Activated naive CD4-positive, alpha-beta T cell treated with anti-CD3 and anti-CD28 coated beads, Interleukin-2, amount 50 U/mL, for 24 hours (primary cell): Measurements from ENCODE around the gene RASL12.
"Not testable (repeated sequence)": the region's sequence is repeated elsewhere in the genome, so short reads cannot be mapped to it uniquely, and the experiment has no call there.

Source experiments
- H3K27ac Mint-ChIP-seq: one replicate; pipeline ENCODE4 v1.8.0; 2021; ENCODE audit warnings: mild to moderate bottlenecking, mixed read lengths
- H3K27me3 Mint-ChIP-seq: one replicate; pipeline ENCODE4 v1.8.0; 2021; ENCODE audit warnings: mixed read lengths
- H3K36me3 Mint-ChIP-seq: one replicate; pipeline ENCODE4 v1.8.0; 2021; ENCODE audit warnings: mixed read lengths
- H3K4me1 Mint-ChIP-seq: one replicate; pipeline ENCODE4 v1.8.0; 2021; ENCODE audit warnings: mixed read lengths
- H3K4me3 Mint-ChIP-seq: one replicate; pipeline ENCODE4 v1.8.0; 2021; ENCODE audit warnings: mild to moderate bottlenecking, mixed read lengths
- H3K9me3 Mint-ChIP-seq: one replicate; pipeline ENCODE4 v1.8.0; 2021; ENCODE audit warnings: mixed read lengths

The RASL12 gene, protein sequence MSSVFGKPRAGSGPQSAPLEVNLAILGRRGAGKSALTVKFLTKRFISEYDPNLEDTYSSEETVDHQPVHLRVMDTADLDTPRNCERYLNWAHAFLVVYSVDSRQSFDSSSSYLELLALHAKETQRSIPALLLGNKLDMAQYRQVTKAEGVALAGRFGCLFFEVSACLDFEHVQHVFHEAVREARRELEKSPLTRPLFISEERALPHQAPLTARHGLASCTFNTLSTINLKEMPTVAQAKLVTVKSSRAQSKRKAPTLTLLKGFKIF

GRCh38 chr15:65067645-65068402, at the start of gene RASL12:
Gene RASL12, minus strand, starts transcription at chr15:65067991. Its CDS starts 156 bp downstream, at chr15:65067835.
- H3K4me3 Mint-ChIP-seq: peak within 1 kb of the TSS; percentile 5
- peaks cover 11% of the 10 kb centered on the region for H3K4me1 Mint-ChIP-seq
- no peak within 1 kb of the TSS for H3K27ac Mint-ChIP-seq

GRCh38 chr15:65115542-65115941, 47.8 kb upstream of the RASL12 start:
- Mint-ChIP-seq H3K4me1 (peaks cover 6% of the 10 kb centered on the region), H3K36me3 (peaks cover 24% of the 10 kb centered on the region)

More at GRCh38 chr15:65067645-65068402, at the start of gene RASL12:
- Mint-ChIP-seq H3K9me3 (no peaks in the 10 kb centered on the region), H3K27me3 (peaks cover 18% of the 10 kb centered on the region), H3K36me3 (no peaks in the 10 kb centered on the region)

DNA sequence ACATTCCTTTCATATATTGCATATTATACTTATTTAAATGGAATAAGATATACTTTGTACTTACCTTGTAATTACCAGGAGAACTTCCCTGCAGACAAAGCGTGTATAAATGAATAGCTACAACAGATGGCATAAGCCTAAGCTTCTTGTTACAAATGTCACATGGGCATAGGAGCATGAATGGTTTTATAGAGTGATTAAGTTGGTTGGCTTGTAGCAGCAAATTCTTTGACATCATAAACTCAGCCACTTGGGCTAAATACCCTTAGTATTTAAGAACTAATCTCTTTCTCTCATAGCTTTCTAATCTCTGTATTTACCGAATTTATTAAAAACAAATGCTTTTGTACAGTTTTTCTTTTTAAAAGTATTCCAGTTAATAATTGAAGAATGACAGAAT, 47.3 kb upstream of the RASL12 start, which contains the start of gene UBAP1L:
Gene UBAP1L (minus strand): TSS at position 115 of the 400 bp plus-strand sequence. CDS start 8,985 bp downstream, outside the sequence.
- H3K27ac Mint-ChIP-seq: no peak within 1 kb of the TSS
- no peaks in the 10 kb centered on the region for H3K9me3 Mint-ChIP-seq
- H3K27me3 Mint-ChIP-seq: no peaks in the 10 kb centered on the region
- peaks cover 6% of the 10 kb centered on the region for H3K4me1 Mint-ChIP-seq
- no peak within 1 kb of the TSS for H3K4me3 Mint-ChIP-seq
- H3K36me3 Mint-ChIP-seq: peaks cover 24% of the 10 kb centered on the region

More at GRCh38 chr15:65115542-65115941, 47.8 kb upstream of the RASL12 start:
- Mint-ChIP-seq H3K4me3 (no peak overlapping the region), H3K27me3 (no peaks in the 10 kb centered on the region), H3K9me3 (no peaks in the 10 kb centered on the region), H3K27ac (no peak overlapping the region)

DNA sequence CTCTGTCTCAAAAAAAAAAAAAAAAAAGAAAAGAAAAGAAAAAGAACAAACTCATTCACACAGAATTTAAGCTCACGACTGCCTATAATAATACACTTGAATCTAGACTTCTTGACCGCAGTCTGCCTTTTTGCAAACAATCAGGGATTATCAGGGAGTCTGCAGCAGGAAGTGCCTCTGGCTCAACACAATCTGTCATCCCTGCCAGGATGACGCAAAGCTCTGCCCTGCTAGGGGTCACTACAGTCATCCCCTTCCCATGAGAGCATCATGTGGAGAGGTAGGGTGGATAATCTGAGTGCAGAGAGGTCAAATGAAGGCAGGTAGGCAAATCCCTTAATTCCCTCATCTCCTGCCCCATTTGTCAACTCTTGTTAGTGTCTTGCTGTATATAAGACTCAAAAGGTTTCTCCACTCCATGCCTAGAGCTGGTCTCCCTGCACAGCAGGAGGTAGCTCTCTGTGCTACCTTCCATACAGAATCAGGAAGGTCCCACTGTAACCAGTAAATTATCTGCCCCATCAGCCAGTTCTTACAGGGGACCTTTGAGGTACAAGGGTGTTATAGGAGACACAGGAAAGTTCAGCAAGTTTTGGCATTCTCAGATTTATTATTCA, 43.0 kb upstream of the RASL12 start:
- Mint-ChIP-seq H3K4me3 (no peak overlapping the region), H3K36me3 (peaks cover 16% of the 10 kb centered on the region), H3K4me1 (no peaks in the 10 kb centered on the region), H3K9me3 (no peaks in the 10 kb centered on the region), H3K27ac (no peak overlapping the region), H3K27me3 (no peaks in the 10 kb centered on the region)

DNA sequence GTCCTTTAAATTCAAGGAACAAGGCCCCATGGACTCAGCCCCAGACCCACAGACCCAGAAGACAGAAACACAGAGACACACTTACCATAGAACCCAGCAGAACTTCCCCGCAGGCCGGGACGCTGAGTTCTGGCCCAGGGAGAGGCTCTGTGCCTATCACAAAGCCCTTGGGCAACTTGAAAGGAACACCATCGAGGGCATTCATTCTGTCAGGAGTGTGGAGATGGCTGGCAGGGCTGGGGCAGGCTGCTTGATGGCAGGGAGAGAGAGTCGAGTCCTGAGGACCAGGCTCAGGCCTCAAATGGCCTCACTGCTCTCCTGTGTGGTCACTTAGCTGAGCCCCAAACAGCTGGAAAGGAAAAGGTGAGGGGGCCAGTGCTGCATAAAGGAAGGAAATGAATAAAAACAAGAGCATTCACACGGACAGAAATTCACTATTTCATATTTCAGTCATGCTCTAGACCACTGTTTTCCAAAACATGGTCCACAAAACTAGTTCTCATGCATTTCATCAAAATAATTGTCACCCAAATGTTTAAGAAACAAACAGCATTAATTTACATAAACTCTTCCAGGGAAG, 38.3 kb upstream of the RASL12 start:
- H3K9me3 Mint-ChIP-seq: no peaks in the 10 kb centered on the region
- H3K4me3 Mint-ChIP-seq: no peak overlapping the region
- H3K27ac Mint-ChIP-seq: no peak overlapping the region
- peaks cover 14% of the 10 kb centered on the region for H3K36me3 Mint-ChIP-seq
- H3K4me1 Mint-ChIP-seq: peaks cover 4% of the 10 kb centered on the region
- no peaks in the 10 kb centered on the region for H3K27me3 Mint-ChIP-seq

- peaks cover 14% of the 10 kb centered on the region for H3K36me3 Mint-ChIP-seq
- no peak overlapping the region for H3K27ac Mint-ChIP-seq
- H3K27me3 Mint-ChIP-seq: no peaks in the 10 kb centered on the region
- H3K9me3 Mint-ChIP-seq: no peaks in the 10 kb centered on the region
- H3K4me3 Mint-ChIP-seq: no peak overlapping the region
- H3K4me1 Mint-ChIP-seq: peaks cover 4% of the 10 kb centered on the region
These were observed 37.2 kb upstream of the RASL12 start for GRCh38 chr15:65105038-65105437.

DNA sequence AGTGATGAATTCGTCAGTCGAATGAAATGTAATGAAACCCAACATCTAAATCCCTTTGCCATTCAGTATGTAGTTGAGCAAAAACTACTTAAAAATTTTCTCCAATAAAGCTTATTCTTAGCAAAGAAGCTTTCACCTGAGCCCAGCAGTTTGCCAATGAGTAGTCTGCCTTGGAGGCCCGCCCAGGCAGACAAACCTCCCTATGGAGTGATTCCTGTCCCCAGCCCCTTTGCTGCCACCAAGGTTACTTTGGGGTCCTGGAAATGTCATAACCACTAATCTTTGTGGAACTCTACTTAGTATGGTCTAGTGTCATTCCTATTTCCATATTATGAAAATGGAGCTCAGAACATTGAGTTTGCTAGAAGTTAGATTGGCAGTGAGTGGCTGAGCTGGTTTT, 35.1 kb upstream of the RASL12 start:
- H3K36me3 Mint-ChIP-seq: peaks cover 19% of the 10 kb centered on the region

DNA sequence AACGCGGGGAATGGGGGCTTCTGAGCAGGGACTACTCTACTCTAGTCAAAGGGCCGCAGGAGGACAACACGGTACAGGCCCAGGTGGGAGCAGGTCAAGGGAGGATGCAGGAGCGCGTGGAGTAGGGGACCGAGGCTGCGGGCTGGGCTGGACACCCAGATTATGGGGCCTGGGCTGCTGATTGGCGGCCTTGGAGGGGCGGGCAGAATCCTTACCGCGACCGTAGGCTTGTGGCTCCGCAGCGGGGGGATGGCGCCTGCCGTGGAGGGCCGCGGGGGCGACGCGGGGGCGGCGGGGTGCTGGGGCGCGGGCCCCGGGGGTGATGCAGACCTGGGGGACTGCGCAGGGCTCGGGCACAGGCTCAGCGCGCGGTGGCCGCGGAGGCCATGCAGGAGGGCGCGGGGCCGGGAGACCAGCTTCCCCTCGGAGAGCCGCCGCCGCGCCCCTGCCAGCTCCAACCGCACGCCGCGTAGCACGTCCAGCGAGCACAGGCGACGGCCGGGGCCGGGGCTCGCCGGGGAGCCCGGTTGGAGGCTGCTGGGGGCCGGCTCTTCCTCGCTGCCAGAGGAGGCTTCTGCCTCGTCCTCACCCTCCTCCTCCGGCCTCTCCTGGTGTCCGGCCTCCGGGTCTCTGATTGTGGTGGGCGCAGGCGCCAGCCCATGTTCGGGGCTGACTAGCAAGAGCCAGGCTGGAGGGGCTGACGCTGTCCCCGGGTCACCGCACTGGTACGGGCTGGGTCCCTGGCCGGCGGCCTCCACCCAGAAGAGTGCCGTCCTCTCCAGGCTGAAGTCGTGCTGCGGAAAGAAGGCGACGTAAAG, 34.3 kb upstream of the RASL12 start:
- H3K27me3 Mint-ChIP-seq: no peaks in the 10 kb centered on the region
- H3K27ac Mint-ChIP-seq: no peak overlapping the region
- no peak overlapping the region for H3K4me3 Mint-ChIP-seq
- H3K9me3 Mint-ChIP-seq: no peaks in the 10 kb centered on the region
- H3K36me3 Mint-ChIP-seq: peaks cover 18% of the 10 kb centered on the region
- peaks cover 4% of the 10 kb centered on the region for H3K4me1 Mint-ChIP-seq

More for the DNA sequence above, 35.1 kb upstream of the RASL12 start:
- H3K27me3 Mint-ChIP-seq: no peaks in the 10 kb centered on the region
- H3K27ac Mint-ChIP-seq: no peak overlapping the region
- no peak overlapping the region for H3K4me3 Mint-ChIP-seq
- no peaks in the 10 kb centered on the region for H3K9me3 Mint-ChIP-seq
- peaks cover 4% of the 10 kb centered on the region for H3K4me1 Mint-ChIP-seq

DNA sequence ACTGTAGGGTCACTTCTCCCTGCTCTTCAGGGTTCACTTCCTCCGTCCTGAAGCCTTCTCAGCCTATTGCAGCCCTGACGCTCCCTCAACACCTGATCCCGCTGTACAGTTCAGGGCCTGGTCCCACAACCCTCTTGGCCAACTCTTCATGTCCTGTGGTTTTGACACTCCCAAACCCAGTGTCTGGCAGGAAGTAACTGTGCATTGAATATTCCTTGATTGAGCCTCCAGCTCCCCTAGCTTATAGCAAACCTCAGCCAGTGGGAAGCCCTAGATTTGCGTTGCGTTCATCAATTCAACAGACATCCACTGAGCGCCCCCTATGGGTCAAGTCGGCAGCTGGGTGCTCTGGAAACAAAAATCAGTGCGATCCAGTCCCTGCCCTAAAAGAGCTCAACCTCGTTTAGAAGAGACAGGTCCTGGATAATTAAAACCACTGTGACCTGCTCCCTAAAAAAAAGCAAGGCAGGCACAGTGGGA, 33.7 kb upstream of the RASL12 start:
- Mint-ChIP-seq H3K9me3 (no peaks in the 10 kb centered on the region), H3K4me1 (peaks cover 4% of the 10 kb centered on the region), H3K4me3 (no peak overlapping the region), H3K27ac (no peak overlapping the region), H3K36me3 (peaks cover 18% of the 10 kb centered on the region), H3K27me3 (no peaks in the 10 kb centered on the region)

DNA sequence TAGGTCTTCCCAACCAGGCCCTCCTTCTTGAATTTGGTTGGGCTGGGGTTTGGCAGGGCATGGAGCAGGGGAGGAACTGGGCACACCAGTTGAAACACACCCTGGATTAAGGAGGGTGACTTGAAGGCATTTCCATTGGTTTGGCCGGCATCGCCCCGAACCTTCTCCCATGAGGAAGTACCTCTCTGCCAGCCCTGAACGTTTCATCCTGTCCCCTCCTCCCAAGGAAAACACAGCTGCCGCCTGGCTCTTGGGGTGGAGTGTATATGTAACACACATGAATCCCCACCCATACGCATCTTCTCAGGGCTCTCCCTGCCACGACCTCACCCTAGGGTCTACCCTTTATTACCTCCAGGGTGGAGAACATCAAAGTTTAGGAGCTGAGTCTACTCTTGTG, 32.7 kb upstream of the RASL12 start:
- Mint-ChIP-seq H3K9me3 (no peaks in the 10 kb centered on the region), H3K4me3 (no peak overlapping the region), H3K36me3 (peaks cover 15% of the 10 kb centered on the region)

GRCh38 chr15:65099801-65100200, 32.0 kb upstream of the RASL12 start:
- H3K4me3 Mint-ChIP-seq, H3K27me3 Mint-ChIP-seq, H3K9me3 Mint-ChIP-seq, H3K27ac Mint-ChIP-seq, H3K4me1 Mint-ChIP-seq: not testable (repeated sequence)
- peaks cover 15% of the 10 kb centered on the region for H3K36me3 Mint-ChIP-seq

More for the DNA sequence above, 32.7 kb upstream of the RASL12 start:
- no peak overlapping the region for H3K27ac Mint-ChIP-seq
- no peaks in the 10 kb centered on the region for H3K27me3 Mint-ChIP-seq
- peaks cover 4% of the 10 kb centered on the region for H3K4me1 Mint-ChIP-seq

GRCh38 chr15:65099336-65099735, 31.5 kb upstream of the RASL12 start:
- H3K4me3 Mint-ChIP-seq: no peak overlapping the region
- no peaks in the 10 kb centered on the region for H3K9me3 Mint-ChIP-seq
- peaks cover 4% of the 10 kb centered on the region for H3K4me1 Mint-ChIP-seq
- H3K27me3 Mint-ChIP-seq: no peaks in the 10 kb centered on the region
- peaks cover 15% of the 10 kb centered on the region for H3K36me3 Mint-ChIP-seq
- no peak overlapping the region for H3K27ac Mint-ChIP-seq

DNA sequence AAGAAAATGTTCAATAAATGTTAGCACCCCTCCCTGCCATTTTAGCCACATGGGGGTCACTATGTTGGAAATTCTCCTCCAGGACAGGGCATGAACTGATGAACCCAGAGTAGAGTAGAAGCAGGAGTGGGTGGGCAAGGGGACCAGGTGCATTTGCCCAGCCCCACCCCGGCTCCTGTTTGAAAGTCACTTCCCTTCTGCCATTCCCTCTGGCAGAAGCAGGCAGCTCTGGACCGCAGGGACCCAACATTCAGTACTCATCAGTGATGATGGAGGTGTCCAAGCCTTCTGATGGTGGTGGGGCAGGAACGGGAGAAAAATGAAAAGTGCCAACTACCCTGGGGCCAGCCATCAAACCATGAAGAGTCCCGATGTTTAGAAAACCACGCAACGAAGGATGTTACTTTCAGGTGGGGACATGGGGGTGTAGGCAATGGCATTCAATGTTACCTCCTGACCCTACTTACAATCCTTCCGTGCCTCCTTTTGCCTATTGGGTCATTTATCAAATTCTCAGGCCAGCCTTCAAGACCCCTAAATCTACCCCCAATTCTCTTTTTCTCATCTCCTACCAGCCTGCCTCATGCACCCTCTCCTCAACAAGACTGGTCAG, 30.0 kb upstream of the RASL12 start:
- H3K27ac Mint-ChIP-seq: peak overlapping the region; percentile 56
- H3K36me3 Mint-ChIP-seq: peaks cover 15% of the 10 kb centered on the region
- H3K9me3 Mint-ChIP-seq: no peaks in the 10 kb centered on the region
- H3K4me1 Mint-ChIP-seq: peaks cover 4% of the 10 kb centered on the region
- H3K27me3 Mint-ChIP-seq: no peaks in the 10 kb centered on the region
- H3K4me3 Mint-ChIP-seq: no peak overlapping the region

DNA sequence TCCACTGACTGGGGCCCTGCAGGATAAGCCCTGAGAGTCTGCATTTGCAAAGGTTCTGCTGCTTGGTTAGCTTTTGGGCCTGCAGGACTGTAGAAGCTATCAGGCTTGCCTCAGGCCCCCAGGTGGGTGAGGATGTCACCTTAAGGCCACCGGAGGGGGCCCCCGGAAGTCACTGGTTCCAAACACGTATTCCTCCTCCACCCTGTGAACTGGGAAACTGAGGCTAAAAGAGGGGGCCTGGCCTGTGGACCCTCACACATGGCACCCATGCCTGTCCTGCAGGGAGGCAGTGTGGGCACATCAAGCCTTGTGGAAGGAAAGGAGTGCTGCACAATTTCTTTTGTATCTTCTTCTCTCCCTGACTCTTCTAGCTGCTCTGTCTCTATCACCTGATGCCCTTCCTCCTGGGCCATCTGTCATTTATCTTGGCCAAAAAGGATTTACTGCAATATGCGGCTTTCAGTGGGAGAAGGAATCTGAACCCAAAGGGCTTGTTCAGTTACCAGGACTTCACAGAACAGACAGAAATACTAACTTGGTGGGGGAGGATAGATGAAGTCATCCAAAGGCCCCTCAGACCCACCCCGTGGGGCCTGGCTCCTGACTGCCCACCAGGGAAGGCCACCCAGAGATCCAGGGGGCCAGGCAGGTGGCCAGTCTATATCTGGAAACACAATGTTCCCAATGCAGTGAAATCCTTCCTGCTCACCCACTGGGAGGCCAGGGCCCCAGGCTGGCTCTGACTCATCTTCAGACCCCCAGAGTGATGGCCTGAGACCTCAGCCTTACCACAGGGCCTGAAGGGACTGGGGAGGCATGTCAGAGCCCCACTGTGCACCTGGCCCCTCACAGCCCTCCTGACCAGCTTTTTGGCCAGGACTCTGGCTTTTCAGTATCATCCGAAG, 28.9 kb upstream of the RASL12 start:
- Mint-ChIP-seq H3K9me3 (no peaks in the 10 kb centered on the region), H3K4me3 (no peak overlapping the region), H3K36me3 (peaks cover 14% of the 10 kb centered on the region), H3K27me3 (no peaks in the 10 kb centered on the region), H3K27ac (no peak overlapping the region), H3K4me1 (peaks cover 3% of the 10 kb centered on the region)
